ENCODE measurements around the gene SCN5A.

DNA sequence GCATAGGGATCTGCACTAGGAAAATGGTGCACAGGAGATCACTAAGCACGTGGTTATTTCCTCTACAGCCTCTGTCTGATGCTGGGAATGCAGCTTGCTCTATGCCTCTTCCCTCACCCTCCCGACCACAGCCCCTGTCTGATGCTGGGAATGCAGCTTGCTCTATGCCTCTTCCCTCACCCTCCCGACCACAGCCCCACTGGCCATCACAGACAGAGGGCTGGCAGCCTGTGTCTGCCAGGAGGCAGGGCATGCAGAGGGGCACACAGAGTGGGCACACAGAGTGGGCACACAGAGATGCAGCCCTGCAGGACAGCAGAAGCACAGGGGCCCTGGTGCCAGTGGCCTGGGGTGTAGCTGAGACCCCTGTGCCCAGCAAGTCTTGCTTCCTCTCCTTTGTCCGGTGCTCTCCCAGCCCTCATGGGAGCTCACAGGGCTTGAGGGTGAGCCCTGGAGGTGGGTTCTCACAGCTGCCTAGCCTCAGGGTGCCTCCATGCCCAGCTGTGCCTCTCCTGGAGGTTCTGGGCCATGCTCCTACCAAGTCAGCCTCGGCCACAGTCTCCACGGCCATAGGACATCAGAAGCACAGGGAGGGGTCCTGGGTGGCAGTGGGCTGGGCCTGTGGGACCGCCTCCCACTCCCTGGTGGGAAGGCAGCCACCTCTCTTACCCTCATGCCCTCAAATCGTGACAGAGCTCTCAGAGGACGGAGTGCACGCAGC lies 87.6 kb downstream of the SCN5A start:
- TF ChIP-seq MYC (IDR thresholded peaks at IDR 0.05; ENCODE audit: low read depth, low read length): no peak
- no peak for TF ChIP-seq CTCF (IDR thresholded peaks at IDR 0.05; ENCODE audit: low read depth, low read length)
- TF ChIP-seq POLR2A (IDR thresholded peaks at IDR 0.05; ENCODE audit: extremely low read depth, insufficient read length): no peak
